Kidney (tissue), 14 donors: ENCODE results near the gene KCNK1. TPM values are rescaled to one million over a fixed set of nuclear protein-coding genes. Genes with fewer than 3 reads are reported as not detected.
"Not testable (repeated sequence)": the region's sequence is repeated elsewhere in the genome, so short reads cannot be mapped to it uniquely, and the experiment has no call there.

Source experiments
- DNase-seq, 5 donors: peaks; one replicate each; pipeline ENCODE4 v3.0.0-alpha.2; 2013 to 2020
- FAIRE-seq: peaks from 2 replicates; lab custom pipeline; 2012; peaks lifted over from hg19 to GRCh38; lab: Jason Lieb, UNC
- H3K27ac ChIP-seq, 2 donors: one replicate each; pipeline ENCODE4 v1.7.0; 2013; ENCODE audit warnings: low read depth in 2 of 2, low read length in 2 of 2, inconsistent platforms in 1 of 2
- H3K27me3 ChIP-seq: one replicate; pipeline ENCODE4 v1.7.1; 2013; ENCODE audit warnings: low read length, inconsistent platforms; ENCODE audit not compliant: control insufficient read depth, insufficient read depth
- H3K36me3 ChIP-seq, 3 donors: one replicate each; pipeline versions ENCODE4 v1.7.0 to v1.7.1; 2013; ENCODE audit warnings: low read length in 3 of 3, control low read depth in 1 of 3, inconsistent platforms in 1 of 3; ENCODE audit not compliant: insufficient read depth in 3 of 3, control insufficient read depth in 2 of 3
- H3K4me1 ChIP-seq, 3 donors: one replicate each; pipeline versions ENCODE4 v1.7.0 to v1.7.1; 2013; ENCODE audit warnings: low read length in 3 of 3, inconsistent platforms in 1 of 3, low read depth in 1 of 3; ENCODE audit not compliant: control insufficient read depth in 2 of 3, insufficient read depth in 2 of 3
- H3K4me3 ChIP-seq, 3 donors: one replicate each; pipeline versions ENCODE4 v1.7.0 to v1.8.1; 2013; ENCODE audit warnings: low read length in 3 of 3, control low read depth in 1 of 3, inconsistent platforms in 1 of 3
- H3K9ac ChIP-seq, 3 donors: one replicate each; pipeline versions ENCODE4 v1.7.0 to v1.7.1; 2013; ENCODE audit warnings: low read length in 3 of 3, control low read depth in 1 of 3, inconsistent platforms in 1 of 3
- H3K9me3 ChIP-seq, 3 donors: one replicate each; pipeline versions ENCODE4 v1.7.0 to v1.7.1; 2013; ENCODE audit warnings: low read length in 3 of 3, control low read depth in 1 of 3, inconsistent platforms in 1 of 3; ENCODE audit not compliant: control insufficient read depth in 2 of 3, insufficient read depth in 1 of 3
- intact Hi-C: fragments of 100-400 bp; cut with DNase I; formaldehyde crosslinking; loops from one replicate; pipeline ENCODE4 v1.11.1; 2022
- polyA plus RNA-seq: library from polyadenylated mRNA; stranded (reverse); fragments of 350-450 nt; fragmentation: Illumina TruSeq; extraction: RNeasy Lipid Tissue Mini Kit (QIAGEN cat#74804); gene quantifications from one replicate; pipeline ENCODE4 v1.2.3, GENCODE V29; 2014; ENCODE audit warnings: low read depth, low replicate concordance; ENCODE audit not compliant: insufficient read depth
- total RNA-seq: library from RNA; stranded (reverse); fragmentation: NEBNext Ultra II Directional; extraction: Animal tissue kit (Norgen Biotek cat#: 25700); gene quantifications from one replicate; pipeline ENCODE4 v1.2.1, GENCODE V29; 2021
- TF ChIP-seq, protein P1 (sequence below): IDR thresholded peaks from 3 replicates; pipeline ENCODE4 v1.5.1; 2012; ENCODE audit warnings: mild to moderate bottlenecking, moderate library complexity, borderline replicate concordance; ENCODE audit not compliant: insufficient read depth; ENCODE audit errors: extremely low read depth
- donor health status: control.
- donor health status: control.
- donor health status: control.
- donor health status: control.
- donor health status: control.
- donor health status: DM: yes; HTN: yes; CAD: no.
- donor health status: Normal renal cell carcinoma (clear cell type).

The KCNK1 gene
- total and polyA plus RNA-seq, 2 donors from 2014 or later = 10.0 to 10.7 TPM

DNA sequence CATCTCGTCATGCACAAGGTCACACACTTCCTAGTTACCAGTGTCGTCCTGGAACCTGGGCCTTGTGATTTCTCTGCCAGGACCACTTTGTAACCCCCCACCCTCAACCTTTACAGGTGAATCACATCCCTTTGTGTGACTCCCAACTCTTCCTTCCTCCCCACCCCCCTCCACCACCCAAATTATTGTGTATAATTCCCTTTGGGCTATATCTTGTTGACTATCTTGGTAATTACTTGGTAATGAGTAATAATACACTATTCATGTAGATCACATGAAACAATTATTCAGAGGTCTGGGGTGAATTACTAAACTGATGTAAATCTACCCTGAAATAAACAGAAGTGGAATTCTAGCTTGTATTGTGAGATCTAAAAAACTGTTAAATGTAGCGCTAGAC lies 1.7 kb downstream of the KCNK1 start:
- DNase-seq (no peak), FAIRE-seq (no peak)
- Histone ChIP-seq H3K9me3 (no peaks in the 10 kb centered on the region), H3K4me3 (peak overlapping the region in 2 of 3 donors; percentile 81 to 85), H3K9ac (peak overlapping the region in 1 of 3 donors; percentile 56), H3K4me1 (peaks cover 0 to 2% (median 0%) of the 10 kb centered on the region in 3 donors), H3K36me3 (no peaks in the 10 kb centered on the region), H3K27me3 (no peaks in the 10 kb centered on the region), H3K27ac (no peak overlapping the region)
- TF ChIP-seq, protein P1, sequence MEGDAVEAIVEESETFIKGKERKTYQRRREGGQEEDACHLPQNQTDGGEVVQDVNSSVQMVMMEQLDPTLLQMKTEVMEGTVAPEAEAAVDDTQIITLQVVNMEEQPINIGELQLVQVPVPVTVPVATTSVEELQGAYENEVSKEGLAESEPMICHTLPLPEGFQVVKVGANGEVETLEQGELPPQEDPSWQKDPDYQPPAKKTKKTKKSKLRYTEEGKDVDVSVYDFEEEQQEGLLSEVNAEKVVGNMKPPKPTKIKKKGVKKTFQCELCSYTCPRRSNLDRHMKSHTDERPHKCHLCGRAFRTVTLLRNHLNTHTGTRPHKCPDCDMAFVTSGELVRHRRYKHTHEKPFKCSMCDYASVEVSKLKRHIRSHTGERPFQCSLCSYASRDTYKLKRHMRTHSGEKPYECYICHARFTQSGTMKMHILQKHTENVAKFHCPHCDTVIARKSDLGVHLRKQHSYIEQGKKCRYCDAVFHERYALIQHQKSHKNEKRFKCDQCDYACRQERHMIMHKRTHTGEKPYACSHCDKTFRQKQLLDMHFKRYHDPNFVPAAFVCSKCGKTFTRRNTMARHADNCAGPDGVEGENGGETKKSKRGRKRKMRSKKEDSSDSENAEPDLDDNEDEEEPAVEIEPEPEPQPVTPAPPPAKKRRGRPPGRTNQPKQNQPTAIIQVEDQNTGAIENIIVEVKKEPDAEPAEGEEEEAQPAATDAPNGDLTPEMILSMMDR = no peak
- intact Hi-C loops = no loop called here

DNA sequence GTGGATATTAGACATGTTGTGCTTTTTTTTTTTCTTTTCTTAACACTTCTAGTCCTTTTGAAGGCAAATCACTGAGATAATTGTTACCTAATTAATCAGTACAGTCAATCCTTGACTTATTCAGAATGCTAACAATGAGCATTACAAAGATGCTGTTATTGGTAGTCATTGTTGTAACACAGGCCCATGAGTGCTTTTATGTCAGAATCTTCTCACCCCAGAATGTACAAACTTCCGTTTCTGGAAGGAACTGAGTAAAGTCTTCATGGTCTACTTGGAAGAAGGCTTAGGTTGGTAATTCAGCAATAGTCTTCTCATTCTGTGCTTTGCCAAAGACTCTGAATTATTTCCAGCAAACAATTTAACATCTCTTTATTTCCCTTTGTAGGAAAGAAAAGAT lies 3.1 kb downstream of the KCNK1 start:
- DNase-seq = no peak
- Histone ChIP-seq H3K27me3 (no peaks in the 10 kb centered on the region), H3K9me3 (no peaks in the 10 kb centered on the region), H3K36me3 (no peaks in the 10 kb centered on the region), H3K4me1 (peaks cover 0 to 2% (median 0%) of the 10 kb centered on the region in 3 donors), H3K27ac (no peak overlapping the region), H3K9ac (no peak overlapping the region), H3K4me3 (no peak overlapping the region)
- intact Hi-C loops = no loop called here
- TF ChIP-seq, protein P1 = no peak
- no peak for FAIRE-seq

DNA sequence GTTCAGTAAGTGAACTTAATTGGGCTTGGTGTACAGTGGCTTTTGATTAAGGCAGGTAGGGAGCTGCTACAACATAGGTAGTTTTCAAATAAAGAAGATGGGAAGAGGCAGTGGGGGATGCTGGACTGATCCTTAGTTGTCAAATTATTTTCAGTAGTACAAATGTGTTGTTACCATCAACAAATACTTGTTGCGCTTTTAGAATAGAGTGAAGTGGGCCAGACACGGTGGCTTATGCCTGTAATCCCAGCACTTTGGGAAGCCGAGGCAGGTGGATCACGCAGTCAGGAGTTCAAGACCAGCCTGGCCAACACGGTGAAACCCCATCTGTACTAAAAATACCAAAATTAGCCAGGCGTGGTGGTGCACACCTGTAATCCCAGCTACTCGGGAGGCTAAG lies 5.5 kb downstream of the KCNK1 start:
- H3K4me1 ChIP-seq, DNase-seq, H3K36me3 ChIP-seq, H3K4me3 ChIP-seq, H3K27me3 ChIP-seq, FAIRE-seq, intact Hi-C loops, H3K27ac ChIP-seq, H3K9ac ChIP-seq, H3K9me3 ChIP-seq: not testable (repeated sequence)

DNA sequence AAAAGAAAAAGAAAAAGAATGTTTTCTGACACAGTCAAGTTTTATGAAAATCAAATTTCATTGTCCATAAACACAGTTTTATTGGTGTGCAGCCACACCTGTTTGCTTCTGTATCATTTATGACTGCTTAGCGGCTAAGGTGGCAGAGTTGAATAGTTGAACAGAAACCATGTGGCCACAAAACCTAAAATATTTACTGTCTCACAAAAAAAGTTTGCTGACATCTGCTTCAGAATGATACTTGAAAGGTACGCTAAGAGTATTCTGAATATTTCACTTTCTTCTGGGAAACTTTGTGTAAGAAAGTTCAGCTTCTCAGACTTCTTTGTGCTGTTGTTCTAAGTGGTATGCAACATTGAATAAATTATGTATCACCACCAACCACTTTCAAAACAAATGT lies 6.2 kb downstream of the KCNK1 start:
- Histone ChIP-seq H3K36me3 (no peaks in the 10 kb centered on the region), H3K27me3 (no peaks in the 10 kb centered on the region), H3K4me1 (no peaks in the 10 kb centered on the region), H3K4me3 (no peak overlapping the region), H3K9ac (no peak overlapping the region), H3K27ac (no peak overlapping the region), H3K9me3 (no peaks in the 10 kb centered on the region)
- intact Hi-C loops = no loop called here
- DNase-seq = no peak
- no peak for FAIRE-seq
- TF ChIP-seq, protein P1 = no peak
